RWPE1 (cell line): ENCODE data around the gene PPIL3.

ENCODE experiments used
- CTCF ChIA-PET: fragments of 350-600 bp; sonication (Branson Sonifier 250); formaldehyde crosslinking; extraction: SDS; loops from one replicate; lab custom pipeline; 2021; lab: Yijun Ruan, JAX
- POLR2A ChIA-PET: fragments of 400-600 bp; formaldehyde crosslinking; extraction: SDS; loops from one replicate; lab custom pipeline; 2020; ENCODE audit warnings: antibody characterized with exemption; ENCODE audit not compliant: low non-redundant PET; lab: Yijun Ruan, JAX
- DNase-seq: peaks from one replicate; pipeline ENCODE4 v3.0.0; 2012; ENCODE audit warnings: low spot score
- H3K27ac ChIP-seq: fragments of 450-650 bp; 2 replicates; pipeline ENCODE4 v1.5.1; 2017
- TF ChIP-seq, protein P1 (sequence below): fragments of 450-650 bp; conservative IDR thresholded peaks from 2 replicates; pipeline ENCODE4 v1.5.1; 2017; ENCODE audit warnings: low read depth, mild to moderate bottlenecking

PPIL3 gene

DNA sequence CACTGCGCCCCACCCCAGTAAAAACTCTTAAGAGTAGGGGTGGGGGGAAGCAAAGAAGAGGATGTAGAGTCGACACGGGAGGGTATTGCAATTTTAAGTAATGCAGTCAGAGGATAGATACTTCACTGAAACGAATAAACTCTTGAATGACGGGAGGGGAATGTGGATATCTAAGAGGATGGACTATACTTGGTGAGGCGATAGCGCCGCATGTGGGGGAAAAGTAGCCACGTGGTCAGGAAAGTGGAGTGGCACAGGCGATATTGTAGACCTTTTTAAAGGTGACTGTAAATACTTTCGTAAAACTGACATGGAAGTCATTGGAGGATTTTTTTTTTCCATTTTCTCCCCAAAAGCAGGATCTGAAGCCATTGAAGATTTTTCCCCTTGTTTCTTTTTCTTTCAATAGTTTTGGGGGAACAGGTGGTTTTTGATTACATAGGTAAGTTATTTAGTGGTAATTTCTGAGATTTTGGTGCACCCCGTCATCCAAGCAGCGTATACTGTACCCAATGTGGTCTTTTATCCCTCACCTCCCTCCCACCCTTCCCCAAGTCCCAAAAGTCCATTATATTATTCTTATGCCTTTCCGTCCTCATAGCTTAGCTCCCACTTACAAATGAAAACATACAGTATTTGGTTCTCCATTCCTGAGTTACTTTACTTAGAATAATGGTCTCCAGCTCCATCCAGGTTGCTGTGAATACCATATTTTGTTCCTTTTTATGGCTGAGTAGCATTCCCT, 38.2 kb downstream of the PPIL3 start:
- no peak overlapping the region for H3K27ac ChIP-seq
- TF ChIP-seq, protein P1, sequence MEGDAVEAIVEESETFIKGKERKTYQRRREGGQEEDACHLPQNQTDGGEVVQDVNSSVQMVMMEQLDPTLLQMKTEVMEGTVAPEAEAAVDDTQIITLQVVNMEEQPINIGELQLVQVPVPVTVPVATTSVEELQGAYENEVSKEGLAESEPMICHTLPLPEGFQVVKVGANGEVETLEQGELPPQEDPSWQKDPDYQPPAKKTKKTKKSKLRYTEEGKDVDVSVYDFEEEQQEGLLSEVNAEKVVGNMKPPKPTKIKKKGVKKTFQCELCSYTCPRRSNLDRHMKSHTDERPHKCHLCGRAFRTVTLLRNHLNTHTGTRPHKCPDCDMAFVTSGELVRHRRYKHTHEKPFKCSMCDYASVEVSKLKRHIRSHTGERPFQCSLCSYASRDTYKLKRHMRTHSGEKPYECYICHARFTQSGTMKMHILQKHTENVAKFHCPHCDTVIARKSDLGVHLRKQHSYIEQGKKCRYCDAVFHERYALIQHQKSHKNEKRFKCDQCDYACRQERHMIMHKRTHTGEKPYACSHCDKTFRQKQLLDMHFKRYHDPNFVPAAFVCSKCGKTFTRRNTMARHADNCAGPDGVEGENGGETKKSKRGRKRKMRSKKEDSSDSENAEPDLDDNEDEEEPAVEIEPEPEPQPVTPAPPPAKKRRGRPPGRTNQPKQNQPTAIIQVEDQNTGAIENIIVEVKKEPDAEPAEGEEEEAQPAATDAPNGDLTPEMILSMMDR = no peak
- DNase-seq = no peak
- POLR2A ChIA-PET = interaction anchor here (0.6 kb wide), 1 partner anchor 124 kb away, joined by 3 read pairs; no protein-coding TSS in a partner anchor
- CTCF ChIA-PET = interaction anchor here (0.6 kb wide), 1 partner anchor 238 kb away, joined by 4 read pairs; no protein-coding TSS in a partner anchor

GRCh38 chr2:200847939-200848338, 40.9 kb downstream of the PPIL3 start:
- ChIA-PET CTCF (no interaction called here), POLR2A (no interaction called here)
- DNase-seq = no peak
- H3K27ac ChIP-seq = no peak overlapping the region
- TF ChIP-seq, protein P1 = no peak

- ChIA-PET POLR2A (no interaction called here), CTCF (no interaction called here)
- H3K27ac ChIP-seq = no peak overlapping the region
- DNase-seq = no peak
- TF ChIP-seq, protein P1 = no peak
These were observed 41.6 kb downstream of the PPIL3 start for GRCh38 chr2:200847269-200847668.

DNA sequence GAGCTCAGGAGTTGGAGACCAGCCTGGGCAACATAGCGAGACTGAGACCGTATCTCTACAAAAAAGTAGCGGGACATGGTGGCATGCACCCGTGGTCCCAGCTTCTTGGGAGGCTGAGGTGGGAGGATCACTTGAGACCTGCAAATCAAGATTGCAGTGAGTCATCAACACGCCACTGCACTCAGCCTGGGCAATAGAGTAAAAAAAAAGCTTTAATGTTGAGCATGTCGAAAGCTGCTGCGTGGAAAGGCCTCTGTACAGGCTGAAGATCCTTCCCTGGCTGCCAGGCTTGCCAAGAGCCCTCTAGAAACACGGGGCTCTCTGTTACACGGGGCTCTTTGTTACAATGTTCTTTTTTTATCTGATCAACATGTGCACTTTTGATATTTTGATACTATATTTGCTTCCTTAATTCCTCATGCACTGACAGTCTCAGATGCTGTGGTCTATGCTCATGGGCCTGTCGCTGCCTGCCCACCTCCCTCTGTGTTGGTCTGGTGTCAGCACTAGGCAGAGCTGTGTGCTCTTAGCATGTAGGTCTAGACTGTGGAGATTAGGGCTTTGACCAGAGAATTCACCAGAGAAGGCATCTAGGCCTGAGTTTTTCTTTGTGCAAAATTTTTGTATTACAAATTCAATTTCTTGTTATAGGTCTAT, 43.1 kb downstream of the PPIL3 start:
- peak overlapping the region; percentile 10; the same call in 1 of the 2 replicates for H3K27ac ChIP-seq
- ChIA-PET CTCF (no interaction called here), POLR2A (no interaction called here)
- TF ChIP-seq, protein P1 = no peak
- DNase-seq = no peak

DNA sequence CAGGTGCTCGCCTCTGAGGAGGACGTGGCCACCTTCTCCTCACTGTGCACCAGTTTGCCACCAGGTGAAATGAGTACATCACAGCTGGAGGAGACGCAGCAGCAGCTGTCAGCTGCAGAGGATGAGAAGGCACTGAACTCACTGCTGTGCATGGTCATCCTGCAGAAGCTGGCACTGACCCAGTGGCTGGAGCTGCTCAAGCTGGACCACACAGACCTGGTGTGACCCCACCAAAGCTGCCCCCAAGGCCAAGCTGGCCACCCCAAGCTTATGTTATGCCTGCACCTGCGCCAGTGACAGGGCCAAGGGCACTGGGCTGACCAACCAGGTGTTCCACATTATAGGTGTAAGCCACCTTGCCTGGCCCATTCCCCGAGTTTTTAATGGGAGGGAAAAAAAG, 43.7 kb downstream of the PPIL3 start:
- no peak for DNase-seq

More for the DNA sequence above, 43.7 kb downstream of the PPIL3 start:
- ChIA-PET POLR2A (no interaction called here), CTCF (interaction anchor here (1.1 kb wide), 1 partner anchor 132 kb away, joined by 3 read pairs; no protein-coding TSS in a partner anchor)
- TF ChIP-seq, protein P1 = no peak
- no peak overlapping the region; the same call in 1 of the 2 replicates for H3K27ac ChIP-seq
